Esophagus muscularis mucosa (tissue), 4 donors: ENCODE results near the gene P2RX4. TPM values are rescaled to one million over a fixed set of nuclear protein-coding genes. Genes with fewer than 3 reads are reported as not detected.
"Not testable (repeated sequence)": the region's sequence is repeated elsewhere in the genome, so short reads cannot be mapped to it uniquely, and the experiment has no call there.

Source experiments
- DNase-seq: peaks from one replicate; pipeline ENCODE4 v3.0.0-alpha.2; 2017; ENCODE audit errors: extremely low spot score
- H3K27ac ChIP-seq, 4 donors: fragments of 200-600 bp; sonication (generic); replicated peaks in 1 of 4; 1 replicate in 3 of 4; 2 replicates in 1 of 4; pipeline ENCODE4 v1.5.1; 2016 to 2019; ENCODE audit warnings: mild to moderate bottlenecking in 1 of 4
- H3K27me3 ChIP-seq, 4 donors: fragments of 200-600 bp; sonication (generic); one replicate each; pipeline versions ENCODE4 v1.5.1 to v1.6.0; 2016 to 2019
- H3K36me3 ChIP-seq, 4 donors: fragments of 200-600 bp; sonication (generic); one replicate each; pipeline ENCODE4 v1.5.1; 2016 to 2019
- H3K4me1 ChIP-seq, 4 donors: fragments of 200-600 bp; sonication (generic); one replicate each; pipeline ENCODE4 v1.5.1; 2016 to 2019
- H3K4me3 ChIP-seq, 4 donors: fragments of 200-600 bp; sonication (generic); 1 replicate in 2 of 4; 2 replicates in 2 of 4; pipeline ENCODE4 v1.5.1; 2016 to 2019; ENCODE audit warnings: mild to moderate bottlenecking in 4 of 4, moderate library complexity in 1 of 4
- H3K9me3 ChIP-seq, 4 donors: fragments of 200-600 bp; sonication (generic); 1 replicate in 3 of 4; 2 replicates in 1 of 4; pipeline ENCODE4 v1.5.1; 2016 to 2019
- EP300 ChIP-seq: sonication (generic); formaldehyde crosslinking; IDR thresholded peaks from one replicate; pipeline ENCODE4 v1.6.1; 2017; ENCODE audit warnings: antibody characterized with exemption
- POLR2A ChIP-seq: fragments of 450-650 bp; IDR thresholded peaks from one replicate; pipeline ENCODE4 v1.6.1; 2017; ENCODE audit warnings: antibody characterized with exemption, moderate library complexity, mild to moderate bottlenecking, low read depth
- POLR2AphosphoS5 ChIP-seq, 2 donors: sonication (generic); formaldehyde crosslinking; IDR thresholded peaks; one replicate each; pipeline ENCODE4 v1.6.1; 2017; ENCODE audit warnings: antibody characterized with exemption in 2 of 2
- WGBS: methylation state at CpG from one replicate; pipeline ENCODE4 v1.1.5; 2018; 5-methylcytosine and 5-hydroxymethylcytosine counted together
- intact Hi-C: fragments of 100-400 bp; cut with DNase I; formaldehyde crosslinking; loops from one replicate; pipeline ENCODE4 v1.15.1; 2023
- total RNA-seq, 4 donors: library from RNA; depleted of rRNA; stranded (reverse); fragments of >200 nt; gene quantifications; one replicate each; pipeline versions ENCODE4 v1.1.0 to v1.2.1, GENCODE V29; 2016
- TF ChIP-seq, protein P1 (sequence below), 3 experiments: fragments of 200-600 bp in 2 of 3; fragments of 450-650 bp in 1 of 3; sonication (generic) in 2 of 3; IDR thresholded peaks; one replicate each; pipeline ENCODE4 v1.5.1; 2017 to 2019; ENCODE audit warnings: antibody characterized with exemption in 3 of 3, mild to moderate bottlenecking in 2 of 3, moderate library complexity in 1 of 3

The P2RX4 gene
- total RNA-seq, 4 donors from 2014 or later = 26.8 to 41.9 (median 30.8) TPM

GRCh38 chr12:121202407-121203355, 7.2 kb upstream of the P2RX4 start:
- DNase-seq = no peak
- Histone ChIP-seq H3K4me3 (no peak overlapping the region), H3K9me3 (no peaks in the 10 kb centered on the region), H3K4me1 (no peaks in the 10 kb centered on the region), H3K27ac (no peak overlapping the region), H3K27me3 (no peaks in the 10 kb centered on the region), H3K36me3 (no peaks in the 10 kb centered on the region)
- TF ChIP-seq POLR2AphosphoS5 (IDR thresholded peaks at IDR 0.05) (no peak), POLR2A (no peak), EP300 (no peak)
- TF ChIP-seq, protein P1, sequence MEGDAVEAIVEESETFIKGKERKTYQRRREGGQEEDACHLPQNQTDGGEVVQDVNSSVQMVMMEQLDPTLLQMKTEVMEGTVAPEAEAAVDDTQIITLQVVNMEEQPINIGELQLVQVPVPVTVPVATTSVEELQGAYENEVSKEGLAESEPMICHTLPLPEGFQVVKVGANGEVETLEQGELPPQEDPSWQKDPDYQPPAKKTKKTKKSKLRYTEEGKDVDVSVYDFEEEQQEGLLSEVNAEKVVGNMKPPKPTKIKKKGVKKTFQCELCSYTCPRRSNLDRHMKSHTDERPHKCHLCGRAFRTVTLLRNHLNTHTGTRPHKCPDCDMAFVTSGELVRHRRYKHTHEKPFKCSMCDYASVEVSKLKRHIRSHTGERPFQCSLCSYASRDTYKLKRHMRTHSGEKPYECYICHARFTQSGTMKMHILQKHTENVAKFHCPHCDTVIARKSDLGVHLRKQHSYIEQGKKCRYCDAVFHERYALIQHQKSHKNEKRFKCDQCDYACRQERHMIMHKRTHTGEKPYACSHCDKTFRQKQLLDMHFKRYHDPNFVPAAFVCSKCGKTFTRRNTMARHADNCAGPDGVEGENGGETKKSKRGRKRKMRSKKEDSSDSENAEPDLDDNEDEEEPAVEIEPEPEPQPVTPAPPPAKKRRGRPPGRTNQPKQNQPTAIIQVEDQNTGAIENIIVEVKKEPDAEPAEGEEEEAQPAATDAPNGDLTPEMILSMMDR (IDR thresholded peaks at IDR 0.05) = no peak
- intact Hi-C loops = no loop called here
- WGBS = 68% methylated on average over 14 of the region's 14 CpGs

- no peaks in the 10 kb centered on the region for H3K9me3 ChIP-seq
- intact Hi-C loops = no loop called here
- TF ChIP-seq, protein P1 (IDR thresholded peaks at IDR 0.05) = no peak
- TF ChIP-seq EP300 (no peak), POLR2A (no peak), POLR2AphosphoS5 (IDR thresholded peaks at IDR 0.05) (no peak)
- no peaks in the 10 kb centered on the region for H3K27me3 ChIP-seq
- no peaks in the 10 kb centered on the region for H3K36me3 ChIP-seq
- 91% methylated on average over 11 of the region's 11 CpGs for WGBS
- no peak overlapping the region for H3K27ac ChIP-seq
- H3K4me3 ChIP-seq = no peak overlapping the region
- DNase-seq = no peak
- no peaks in the 10 kb centered on the region for H3K4me1 ChIP-seq
Measured at GRCh38 chr12:121203482-121203881, 6.4 kb upstream of the P2RX4 start.

DNA sequence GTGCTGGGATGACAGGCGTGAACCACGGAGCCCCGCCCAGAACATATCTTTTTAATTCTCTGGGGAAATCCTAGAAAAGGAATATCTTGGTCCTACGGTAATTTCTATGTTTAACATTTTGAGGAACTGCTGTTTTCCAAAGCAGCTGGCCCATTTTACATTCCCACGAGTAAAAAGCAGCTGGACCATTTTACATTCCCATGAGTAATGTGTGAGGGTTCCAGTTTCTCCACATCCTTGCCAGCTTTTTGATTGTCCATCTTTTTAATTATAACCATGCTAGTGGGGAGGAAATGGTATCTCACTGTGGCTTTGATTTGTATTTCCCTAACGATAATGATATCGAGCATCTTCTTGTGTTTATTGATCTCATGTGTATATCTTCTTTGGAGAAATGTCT, 4.4 kb upstream of the P2RX4 start:
- Histone ChIP-seq H3K27me3 (no peaks in the 10 kb centered on the region), H3K36me3 (no peaks in the 10 kb centered on the region), H3K27ac (no peak overlapping the region), H3K9me3 (no peaks in the 10 kb centered on the region), H3K4me1 (peaks cover 0 to 9% (median 6%) of the 10 kb centered on the region in 4 donors), H3K4me3 (no peak overlapping the region)
- 80% methylated on average over 7 of the region's 7 CpGs for WGBS
- intact Hi-C loops = no loop called here
- TF ChIP-seq EP300 (no peak), POLR2AphosphoS5 (IDR thresholded peaks at IDR 0.05) (no peak), POLR2A (no peak)
- TF ChIP-seq, protein P1 (IDR thresholded peaks at IDR 0.05) = no peak
- DNase-seq = no peak

DNA sequence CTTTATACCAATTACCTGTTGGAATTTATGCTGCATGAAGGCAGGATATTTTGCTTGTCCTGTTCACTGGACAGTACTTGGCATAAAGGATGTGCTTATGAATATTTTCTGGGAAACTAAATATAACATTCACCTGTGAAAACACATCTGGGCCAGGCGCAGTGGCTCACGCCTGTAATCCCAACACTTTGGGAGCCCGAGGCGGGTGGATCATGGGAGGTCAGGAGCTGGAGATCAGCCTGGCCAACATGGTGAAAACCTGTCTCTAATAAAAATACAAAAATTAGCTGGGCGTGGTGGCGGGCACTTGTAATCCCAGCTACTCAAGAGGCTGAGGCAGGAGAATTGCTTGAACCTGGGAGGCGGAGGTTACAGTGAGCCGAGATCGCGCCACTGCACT, 1.4 kb upstream of the P2RX4 start:
- intact Hi-C loops, H3K4me3 ChIP-seq, DNase-seq, H3K9me3 ChIP-seq, H3K36me3 ChIP-seq, H3K27me3 ChIP-seq: not testable (repeated sequence)
- Histone ChIP-seq H3K4me1 (peaks cover 8 to 23% (median 19%) of the 10 kb centered on the region in 4 donors), H3K27ac (peak overlapping the region in 1 of 4 donors; percentile 93)
- WGBS = 97% methylated on average over 10 of the region's 10 CpGs

- Histone ChIP-seq H3K4me3 (peak overlapping the region; percentile 74 to 83 (median 79)), H3K9me3 (no peaks in the 10 kb centered on the region), H3K27me3 (no peaks in the 10 kb centered on the region), H3K27ac (peak overlapping the region; percentile 84 to 93 (median 89)), H3K36me3 (no peaks in the 10 kb centered on the region), H3K4me1 (peaks cover 8 to 23% (median 19%) of the 10 kb centered on the region in 4 donors)
- TF ChIP-seq POLR2A (no peak), POLR2AphosphoS5 (IDR thresholded peaks at IDR 0.05) (no peak), EP300 (no peak)
- TF ChIP-seq, protein P1 (IDR thresholded peaks at IDR 0.05) = no peak
- intact Hi-C loops = no loop called here
- no peak for DNase-seq
- 81% methylated on average over 15 of the region's 15 CpGs for WGBS
Measured at GRCh38 chr12:121209221-121209620, 708 bp upstream of the P2RX4 start.
